ENCODE results near the gene ARSK. TPM values are rescaled to one million over a fixed set of nuclear protein-coding genes. Genes with fewer than 3 reads are reported as not detected.

Gene ARSK
- polyA plus RNA-seq, 1 of the 3 experiments (the other 2 are of a cell fraction) = 5.6 TPM

DNA sequence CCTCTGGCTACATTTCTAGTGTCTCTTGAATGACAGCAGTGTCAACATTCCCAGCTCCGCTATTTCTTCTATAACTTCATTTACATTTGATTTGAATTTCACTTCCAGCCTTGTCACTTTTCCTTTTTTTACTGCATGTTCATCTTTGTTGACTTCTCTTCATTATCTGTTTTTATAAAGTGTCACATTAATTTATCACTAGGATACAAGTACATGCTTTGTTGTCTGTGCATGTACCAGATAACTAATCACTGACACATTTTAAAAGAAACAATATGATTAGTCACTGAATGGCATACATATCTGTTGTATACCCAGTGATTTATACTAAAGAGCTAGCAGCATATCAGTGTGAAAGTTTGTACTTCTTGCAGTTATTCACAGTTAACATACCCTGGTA is 29.1 kb downstream of the ARSK start:
- H3K4me1 ChIP-seq (ENCODE audit: control insufficient read depth in 1 of 2, insufficient read depth in 2 of 2, low read depth in 1 of 2, low read length in 1 of 2) = no peaks in the 10 kb centered on the region
- TF ChIP-seq RCOR1 (IDR thresholded peaks at IDR 0.05; ENCODE audit: low read length) = no peak
- TF ChIP-seq FOXJ3 (CRISPR knock-in tag; IDR thresholded peaks at IDR 0.05) = no peak
- TF ChIP-seq, protein P1, sequence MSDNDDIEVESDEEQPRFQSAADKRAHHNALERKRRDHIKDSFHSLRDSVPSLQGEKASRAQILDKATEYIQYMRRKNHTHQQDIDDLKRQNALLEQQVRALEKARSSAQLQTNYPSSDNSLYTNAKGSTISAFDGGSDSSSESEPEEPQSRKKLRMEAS (IDR thresholded peaks at IDR 0.05; ENCODE audit: low read depth) = no peak
- no peak for TF ChIP-seq SIN3A (IDR thresholded peaks at IDR 0.05; ENCODE audit: borderline replicate concordance, low read depth, low read length)
- no peak for TF ChIP-seq MXI1 (IDR thresholded peaks at IDR 0.05; ENCODE audit: low read depth, low read length)
- TF ChIP-seq ELF1 (IDR thresholded peaks at IDR 0.05) = no peak
- TF ChIP-seq, protein P2, sequence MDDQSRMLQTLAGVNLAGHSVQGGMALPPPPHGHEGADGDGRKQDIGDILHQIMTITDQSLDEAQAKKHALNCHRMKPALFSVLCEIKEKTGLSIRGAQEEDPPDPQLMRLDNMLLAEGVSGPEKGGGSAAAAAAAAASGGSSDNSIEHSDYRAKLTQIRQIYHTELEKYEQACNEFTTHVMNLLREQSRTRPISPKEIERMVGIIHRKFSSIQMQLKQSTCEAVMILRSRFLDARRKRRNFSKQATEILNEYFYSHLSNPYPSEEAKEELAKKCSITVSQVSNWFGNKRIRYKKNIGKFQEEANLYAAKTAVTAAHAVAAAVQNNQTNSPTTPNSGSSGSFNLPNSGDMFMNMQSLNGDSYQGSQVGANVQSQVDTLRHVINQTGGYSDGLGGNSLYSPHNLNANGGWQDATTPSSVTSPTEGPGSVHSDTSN (IDR thresholded peaks at IDR 0.05) = no peak
- no peak overlapping the region for H3K4me2 ChIP-seq
- 97% methylated on average over 1 of the region's 1 CpG for WGBS (ENCODE audit: low lambda C conversion rate)
- H3F3A ChIP-seq (replicated peaks; ENCODE audit: insufficient read depth) = peaks cover 8% of the 10 kb centered on the region
- no peaks in the 10 kb centered on the region for H4K20me1 ChIP-seq (ENCODE audit: insufficient read depth)
- no peaks in the 10 kb centered on the region for H3K79me2 ChIP-seq (ENCODE audit: insufficient read depth)
- H3K4me3 ChIP-seq (ENCODE audit: low read depth in 2 of 2, low read length in 1 of 2) = no peak overlapping the region
- H3K9ac ChIP-seq = no peak overlapping the region
- no peak for DNase-seq
- H2AFZ ChIP-seq (ENCODE audit: low read depth) = no peak overlapping the region
- ChIA-PET CTCF (no interaction called here), POLR2A (no interaction called here)
- H3K36me3 ChIP-seq (replicated peaks in 1 of 2; ENCODE audit: control insufficient read depth in 1 of 2, insufficient read depth in 2 of 2, low read length in 1 of 2) = peaks cover 0 to 3% of the 10 kb centered on the region in 2 experiments
- H3K9me3 ChIP-seq = no peaks in the 10 kb centered on the region
- H3K27ac ChIP-seq (ENCODE audit: low read depth in 2 of 2, low read length in 1 of 2) = no peak overlapping the region
- H3K27me3 ChIP-seq (ENCODE audit: insufficient read depth) = no peaks in the 10 kb centered on the region
- no peaks in the 10 kb centered on the region for H3K9me2 ChIP-seq

DNA sequence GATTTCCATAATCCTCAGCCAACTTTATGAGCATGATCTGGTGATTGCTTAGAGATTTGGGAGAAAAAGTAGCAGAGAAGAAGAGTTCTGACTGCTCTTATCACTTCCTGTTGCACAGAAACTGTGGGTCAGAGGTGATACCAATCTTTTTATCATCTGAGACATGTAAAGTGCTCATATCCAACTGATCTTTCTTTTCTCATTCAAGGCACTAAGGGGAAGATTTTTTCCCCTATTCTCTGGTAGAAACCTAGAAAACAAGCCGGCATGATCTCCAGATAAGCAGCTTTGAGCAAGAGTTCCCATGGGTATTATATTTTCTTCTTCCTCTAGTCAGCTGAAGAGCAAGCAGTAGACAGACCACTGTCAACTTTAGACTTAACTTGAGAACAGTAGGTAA is 36.0 kb downstream of the ARSK start:
- no peak for TF ChIP-seq JUND (IDR thresholded peaks at IDR 0.05)
- no peak for TF ChIP-seq GABPA (IDR thresholded peaks at IDR 0.05; ENCODE audit: low read depth)
- no peak for TF ChIP-seq TEAD4 (IDR thresholded peaks at IDR 0.05; ENCODE audit: borderline replicate concordance, insufficient read depth)
- TF ChIP-seq, protein P1 (IDR thresholded peaks at IDR 0.05; ENCODE audit: low read depth) = no peak
- TF ChIP-seq, protein P3, sequence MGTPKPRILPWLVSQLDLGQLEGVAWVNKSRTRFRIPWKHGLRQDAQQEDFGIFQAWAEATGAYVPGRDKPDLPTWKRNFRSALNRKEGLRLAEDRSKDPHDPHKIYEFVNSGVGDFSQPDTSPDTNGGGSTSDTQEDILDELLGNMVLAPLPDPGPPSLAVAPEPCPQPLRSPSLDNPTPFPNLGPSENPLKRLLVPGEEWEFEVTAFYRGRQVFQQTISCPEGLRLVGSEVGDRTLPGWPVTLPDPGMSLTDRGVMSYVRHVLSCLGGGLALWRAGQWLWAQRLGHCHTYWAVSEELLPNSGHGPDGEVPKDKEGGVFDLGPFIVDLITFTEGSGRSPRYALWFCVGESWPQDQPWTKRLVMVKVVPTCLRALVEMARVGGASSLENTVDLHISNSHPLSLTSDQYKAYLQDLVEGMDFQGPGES (IDR thresholded peaks at IDR 0.05; ENCODE audit: low read depth, low read length) = no peak
- no peak for TF ChIP-seq RXRA (IDR thresholded peaks at IDR 0.05; ENCODE audit: borderline replicate concordance, low read depth)
- TF ChIP-seq NRF1 (IDR thresholded peaks at IDR 0.05; ENCODE audit: low read depth, low read length) = no peak
- TF ChIP-seq SIN3A (IDR thresholded peaks at IDR 0.05; ENCODE audit: borderline replicate concordance, low read depth, low read length) = no peak
- H3K79me2 ChIP-seq (ENCODE audit: insufficient read depth) = no peaks in the 10 kb centered on the region
- DNase-seq = no peak
- no peak overlapping the region for H3K9ac ChIP-seq
- H3K4me3 ChIP-seq (ENCODE audit: low read depth in 2 of 2, low read length in 1 of 2) = no peak overlapping the region
- no peaks in the 10 kb centered on the region for H3K9me2 ChIP-seq
- H2AFZ ChIP-seq (ENCODE audit: low read depth) = no peak overlapping the region
- H3K4me2 ChIP-seq = no peak overlapping the region
- no peaks in the 10 kb centered on the region for H4K20me1 ChIP-seq (ENCODE audit: insufficient read depth)
- WGBS (ENCODE audit: low lambda C conversion rate) = 100% methylated on average over 1 of the region's 1 CpG
- CTCF ChIA-PET = no interaction called here
- no peaks in the 10 kb centered on the region for H3K27me3 ChIP-seq (ENCODE audit: insufficient read depth)
- POLR2A ChIA-PET = no interaction called here
- H3K36me3 ChIP-seq (replicated peaks in 1 of 2; ENCODE audit: control insufficient read depth in 1 of 2, insufficient read depth in 2 of 2, low read length in 1 of 2) = no peaks in the 10 kb centered on the region
- H3K4me1 ChIP-seq (ENCODE audit: control insufficient read depth in 1 of 2, insufficient read depth in 2 of 2, low read depth in 1 of 2, low read length in 1 of 2) = peaks cover 0 to 15% of the 10 kb centered on the region in 2 experiments; a peak in 1 of 4 replicates
- no peaks in the 10 kb centered on the region for H3K9me3 ChIP-seq
- peak overlapping the region in 1 of 2 experiments; percentile 56; a peak in 2 of 4 replicates for H3K27ac ChIP-seq (ENCODE audit: low read depth in 2 of 2, low read length in 1 of 2)
- peaks cover 8% of the 10 kb centered on the region for H3F3A ChIP-seq (replicated peaks; ENCODE audit: insufficient read depth)

All from SK-N-SH (cell line).